Skeletal muscle satellite cell (primary cell): ENCODE data around the gene SMO.
"Not testable (repeated sequence)": the region's sequence is repeated elsewhere in the genome, so short reads cannot be mapped to it uniquely, and the experiment has no call there.

Experiments used
- H3K27me3 ChIP-seq: 2 replicates; pipeline ENCODE4 v1.7.0; 2013; ENCODE audit warnings: low read length; ENCODE audit not compliant: control insufficient read depth, insufficient read depth
- H3K36me3 ChIP-seq: 2 replicates; pipeline ENCODE4 v1.7.0; 2013; ENCODE audit warnings: mild to moderate bottlenecking, control low read depth, low read length; ENCODE audit not compliant: insufficient read depth
- H3K4me1 ChIP-seq: 2 replicates; pipeline ENCODE4 v1.7.0; 2013; ENCODE audit warnings: low read length; ENCODE audit not compliant: control insufficient read depth, insufficient read depth
- H3K4me2 ChIP-seq: 2 replicates; pipeline ENCODE4 v1.7.0; 2013; ENCODE audit warnings: mild to moderate bottlenecking, low read length
- H3K4me3 ChIP-seq: 2 replicates; pipeline ENCODE4 v1.7.0; 2013; ENCODE audit warnings: low read length
- H3K9ac ChIP-seq: 2 replicates; pipeline ENCODE4 v1.7.0; 2013; ENCODE audit warnings: mild to moderate bottlenecking, low read depth, low read length, moderate library complexity
- H3K9me3 ChIP-seq: replicated peaks from 2 replicates; pipeline ENCODE4 v1.7.0; 2013; ENCODE audit warnings: mild to moderate bottlenecking, control low read depth, low read length

SMO gene

GRCh38 chr7:129212596-129212995, 24.2 kb downstream of the SMO start:
- Histone ChIP-seq H3K36me3 (no peaks in the 10 kb centered on the region), H3K9me3 (no peaks in the 10 kb centered on the region), H3K4me1 (no peaks in the 10 kb centered on the region), H3K4me2 (no peak overlapping the region), H3K4me3 (no peak overlapping the region), H3K27me3 (no peaks in the 10 kb centered on the region), H3K9ac (no peak overlapping the region)

GRCh38 chr7:129213828-129214227, 25.4 kb downstream of the SMO start:
- H3K9ac ChIP-seq = no peak overlapping the region
- H3K36me3 ChIP-seq = no peaks in the 10 kb centered on the region
- H3K4me3 ChIP-seq = no peak overlapping the region
- no peaks in the 10 kb centered on the region for H3K4me1 ChIP-seq
- H3K4me2 ChIP-seq = no peak overlapping the region
- no peaks in the 10 kb centered on the region for H3K27me3 ChIP-seq
- H3K9me3 ChIP-seq = no peaks in the 10 kb centered on the region

GRCh38 chr7:129215691-129216090, 27.3 kb downstream of the SMO start:
- not testable (repeated sequence) for H3K4me1 ChIP-seq, H3K36me3 ChIP-seq, H3K4me3 ChIP-seq, H3K4me2 ChIP-seq, H3K27me3 ChIP-seq, H3K9me3 ChIP-seq, H3K9ac ChIP-seq

GRCh38 chr7:129216101-129216715, 27.8 kb downstream of the SMO start:
- H3K4me3 ChIP-seq, H3K9ac ChIP-seq, H3K4me1 ChIP-seq, H3K36me3 ChIP-seq, H3K4me2 ChIP-seq, H3K9me3 ChIP-seq, H3K27me3 ChIP-seq: not testable (repeated sequence)

GRCh38 chr7:129216821-129217416, 28.5 kb downstream of the SMO start:
- not testable (repeated sequence) for H3K27me3 ChIP-seq, H3K36me3 ChIP-seq, H3K4me1 ChIP-seq, H3K4me2 ChIP-seq, H3K9me3 ChIP-seq, H3K9ac ChIP-seq, H3K4me3 ChIP-seq

GRCh38 chr7:129218514-129219062, 30.2 kb downstream of the SMO start:
- Histone ChIP-seq H3K4me2 (no peak overlapping the region), H3K9ac (no peak overlapping the region), H3K4me3 (no peak overlapping the region), H3K27me3 (peaks cover 3% of the 10 kb centered on the region), H3K4me1 (no peaks in the 10 kb centered on the region), H3K9me3 (no peaks in the 10 kb centered on the region), H3K36me3 (no peaks in the 10 kb centered on the region)

GRCh38 chr7:129219166-129219565, 30.7 kb downstream of the SMO start:
- not testable (repeated sequence) for H3K4me3 ChIP-seq, H3K4me1 ChIP-seq, H3K27me3 ChIP-seq, H3K9me3 ChIP-seq, H3K9ac ChIP-seq, H3K4me2 ChIP-seq, H3K36me3 ChIP-seq

GRCh38 chr7:129222064-129222463, 33.6 kb downstream of the SMO start:
- Histone ChIP-seq H3K4me3 (no peak overlapping the region), H3K4me2 (peak overlapping the region; percentile 60), H3K9ac (no peak overlapping the region), H3K27me3 (peaks cover 3% of the 10 kb centered on the region), H3K9me3 (no peaks in the 10 kb centered on the region), H3K36me3 (no peaks in the 10 kb centered on the region), H3K4me1 (peaks cover 10% of the 10 kb centered on the region)

- peak within 1 kb of the TSS; percentile 83 for H3K9ac ChIP-seq
- no peaks in the 10 kb centered on the region for H3K9me3 ChIP-seq
- H3K4me1 ChIP-seq = peaks cover 10% of the 10 kb centered on the region
- peak within 1 kb of the TSS; percentile 88 for H3K4me3 ChIP-seq
- peak within 1 kb of the TSS; percentile 83 for H3K4me2 ChIP-seq
- H3K27me3 ChIP-seq = peaks cover 3% of the 10 kb centered on the region
- no peaks in the 10 kb centered on the region for H3K36me3 ChIP-seq
Measured at GRCh38 chr7:129224251-129225205, 36.1 kb downstream of the SMO start, which contains the start of gene AHCYL2. TSS of gene AHCYL2 (plus strand) at chr7:129225030.

GRCh38 chr7:129225206-129225930, 36.9 kb downstream of the SMO start:
- peaks cover 3% of the 10 kb centered on the region for H3K27me3 ChIP-seq
- peaks cover 10% of the 10 kb centered on the region for H3K4me1 ChIP-seq
- H3K36me3 ChIP-seq = no peaks in the 10 kb centered on the region
- H3K4me2 ChIP-seq = peak overlapping the region; percentile 83
- no peaks in the 10 kb centered on the region for H3K9me3 ChIP-seq
- peak overlapping the region; percentile 88 for H3K4me3 ChIP-seq
- H3K9ac ChIP-seq = peak overlapping the region; percentile 76
